HCT116 (cell line): ENCODE results near the gene MMP21.

Source experiments
- EGR1 ChIP-seq: IDR thresholded peaks from 2 replicates; pipeline ENCODE4 v1.6.1; 2012; ENCODE audit warnings: low read depth
- ELF1 ChIP-seq: IDR thresholded peaks from 2 replicates; pipeline ENCODE4 v1.6.1; 2012; ENCODE audit warnings: low read depth, borderline replicate concordance
- EZH2 ChIP-seq: fragments of 200-600 bp; sonication (generic); IDR thresholded peaks from 2 replicates; pipeline ENCODE4 v1.6.1; 2017; ENCODE audit warnings: antibody characterized with exemption, mixed run types
- JUND ChIP-seq: IDR thresholded peaks from 2 replicates; pipeline ENCODE4 v1.6.1; 2012
- POLR2A ChIP-seq: IDR thresholded peaks from 2 replicates; pipeline ENCODE4 v1.7.0; 2011; ENCODE audit warnings: borderline replicate concordance; ENCODE audit not compliant: insufficient read depth, insufficient read length; ENCODE audit errors: extremely low read depth
- TCF7L2 ChIP-seq: IDR thresholded peaks from 2 replicates; pipeline ENCODE4 v1.7.0; 2011; ENCODE audit warnings: borderline replicate concordance, inconsistent platforms; ENCODE audit not compliant: insufficient read depth, insufficient read length; ENCODE audit errors: extremely low read depth
- TF ChIP-seq, protein P1 (sequence below), 3 experiments: fragments of 200-600 bp in 1 of 3; sonication (generic) in 1 of 3; IDR thresholded peaks in 2 of 3; conservative IDR thresholded peaks in 1 of 3; 2 replicates each; pipeline ENCODE4 v1.5.1; 2012 to 2017; ENCODE audit warnings: low read depth in 2 of 3, low read length in 2 of 3, antibody characterized with exemption in 1 of 3, borderline replicate concordance in 1 of 3, control low read depth in 1 of 3, mild to moderate bottlenecking in 1 of 3, mixed read lengths in 1 of 3, mixed run types in 1 of 3, moderate library complexity in 1 of 3; ENCODE audit not compliant: insufficient read depth in 1 of 3
- TF ChIP-seq, protein P2 (sequence below): IDR thresholded peaks from 2 replicates; pipeline ENCODE4 v1.6.1; 2012; ENCODE audit warnings: low read depth

DNA sequence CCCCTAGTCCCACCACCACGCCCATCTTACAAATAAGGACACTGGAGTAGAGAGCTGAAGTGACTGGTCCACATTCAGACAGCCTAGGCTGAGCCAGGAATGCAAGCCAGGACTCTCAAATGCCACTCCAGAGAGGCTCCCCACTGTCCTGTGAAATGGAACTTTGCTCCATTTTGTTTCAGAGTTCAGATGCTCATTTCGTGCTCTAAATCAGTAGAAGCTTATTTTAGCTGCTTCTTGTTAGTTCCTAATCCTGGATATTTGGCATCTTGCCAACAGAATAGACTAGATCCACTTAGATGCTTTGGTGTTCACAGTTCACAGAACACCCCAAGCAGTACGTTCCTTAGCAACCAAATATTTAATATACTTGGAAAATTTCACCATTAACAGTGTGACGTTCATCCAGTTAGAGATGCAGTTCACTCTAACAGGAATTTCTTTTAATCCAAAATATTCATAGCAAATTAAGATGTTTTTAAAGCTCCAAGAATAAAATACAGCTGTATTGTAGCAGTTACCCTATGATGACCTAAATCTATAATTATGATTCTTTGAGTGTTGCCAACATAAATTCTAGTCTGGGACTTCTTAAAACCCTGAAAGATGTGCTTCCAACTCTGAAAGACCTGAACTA is 7.3 kb downstream of the MMP21 start:
- TF ChIP-seq, protein P1, sequence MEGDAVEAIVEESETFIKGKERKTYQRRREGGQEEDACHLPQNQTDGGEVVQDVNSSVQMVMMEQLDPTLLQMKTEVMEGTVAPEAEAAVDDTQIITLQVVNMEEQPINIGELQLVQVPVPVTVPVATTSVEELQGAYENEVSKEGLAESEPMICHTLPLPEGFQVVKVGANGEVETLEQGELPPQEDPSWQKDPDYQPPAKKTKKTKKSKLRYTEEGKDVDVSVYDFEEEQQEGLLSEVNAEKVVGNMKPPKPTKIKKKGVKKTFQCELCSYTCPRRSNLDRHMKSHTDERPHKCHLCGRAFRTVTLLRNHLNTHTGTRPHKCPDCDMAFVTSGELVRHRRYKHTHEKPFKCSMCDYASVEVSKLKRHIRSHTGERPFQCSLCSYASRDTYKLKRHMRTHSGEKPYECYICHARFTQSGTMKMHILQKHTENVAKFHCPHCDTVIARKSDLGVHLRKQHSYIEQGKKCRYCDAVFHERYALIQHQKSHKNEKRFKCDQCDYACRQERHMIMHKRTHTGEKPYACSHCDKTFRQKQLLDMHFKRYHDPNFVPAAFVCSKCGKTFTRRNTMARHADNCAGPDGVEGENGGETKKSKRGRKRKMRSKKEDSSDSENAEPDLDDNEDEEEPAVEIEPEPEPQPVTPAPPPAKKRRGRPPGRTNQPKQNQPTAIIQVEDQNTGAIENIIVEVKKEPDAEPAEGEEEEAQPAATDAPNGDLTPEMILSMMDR (IDR thresholded peaks at IDR 0.05 in 2 of 3, conservative IDR thresholded peaks at IDR 0.05 in 1 of 3; ENCODE audit: borderline replicate concordance in 1 of 3, insufficient read depth in 1 of 3, low read depth in 2 of 3, low read length in 2 of 3): no peak
- no peak for TF ChIP-seq POLR2A
- TF ChIP-seq ELF1: no peak
- TF ChIP-seq EGR1: no peak
- TF ChIP-seq EZH2: no peak
- no peak for TF ChIP-seq TCF7L2
- TF ChIP-seq JUND: no peak
- TF ChIP-seq, protein P2, sequence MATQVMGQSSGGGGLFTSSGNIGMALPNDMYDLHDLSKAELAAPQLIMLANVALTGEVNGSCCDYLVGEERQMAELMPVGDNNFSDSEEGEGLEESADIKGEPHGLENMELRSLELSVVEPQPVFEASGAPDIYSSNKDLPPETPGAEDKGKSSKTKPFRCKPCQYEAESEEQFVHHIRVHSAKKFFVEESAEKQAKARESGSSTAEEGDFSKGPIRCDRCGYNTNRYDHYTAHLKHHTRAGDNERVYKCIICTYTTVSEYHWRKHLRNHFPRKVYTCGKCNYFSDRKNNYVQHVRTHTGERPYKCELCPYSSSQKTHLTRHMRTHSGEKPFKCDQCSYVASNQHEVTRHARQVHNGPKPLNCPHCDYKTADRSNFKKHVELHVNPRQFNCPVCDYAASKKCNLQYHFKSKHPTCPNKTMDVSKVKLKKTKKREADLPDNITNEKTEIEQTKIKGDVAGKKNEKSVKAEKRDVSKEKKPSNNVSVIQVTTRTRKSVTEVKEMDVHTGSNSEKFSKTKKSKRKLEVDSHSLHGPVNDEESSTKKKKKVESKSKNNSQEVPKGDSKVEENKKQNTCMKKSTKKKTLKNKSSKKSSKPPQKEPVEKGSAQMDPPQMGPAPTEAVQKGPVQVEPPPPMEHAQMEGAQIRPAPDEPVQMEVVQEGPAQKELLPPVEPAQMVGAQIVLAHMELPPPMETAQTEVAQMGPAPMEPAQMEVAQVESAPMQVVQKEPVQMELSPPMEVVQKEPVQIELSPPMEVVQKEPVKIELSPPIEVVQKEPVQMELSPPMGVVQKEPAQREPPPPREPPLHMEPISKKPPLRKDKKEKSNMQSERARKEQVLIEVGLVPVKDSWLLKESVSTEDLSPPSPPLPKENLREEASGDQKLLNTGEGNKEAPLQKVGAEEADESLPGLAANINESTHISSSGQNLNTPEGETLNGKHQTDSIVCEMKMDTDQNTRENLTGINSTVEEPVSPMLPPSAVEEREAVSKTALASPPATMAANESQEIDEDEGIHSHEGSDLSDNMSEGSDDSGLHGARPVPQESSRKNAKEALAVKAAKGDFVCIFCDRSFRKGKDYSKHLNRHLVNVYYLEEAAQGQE: no peak
